GM21717 (cell line): ENCODE measurements around the gene GRIN2D.

Source experiments
- ATAC-seq: cut with Tn5 transposase; IDR thresholded peaks from one replicate; pipeline ENCODE4 v1.9.1; 2021; ENCODE audit warnings: mild to moderate bottlenecking, moderate library complexity; ENCODE audit not compliant: unreplicated experiment

GRIN2D gene

GRCh38 chr19:48441360-48442050 lies 48.0 kb downstream of the GRIN2D start:
- no peak for ATAC-seq

DNA sequence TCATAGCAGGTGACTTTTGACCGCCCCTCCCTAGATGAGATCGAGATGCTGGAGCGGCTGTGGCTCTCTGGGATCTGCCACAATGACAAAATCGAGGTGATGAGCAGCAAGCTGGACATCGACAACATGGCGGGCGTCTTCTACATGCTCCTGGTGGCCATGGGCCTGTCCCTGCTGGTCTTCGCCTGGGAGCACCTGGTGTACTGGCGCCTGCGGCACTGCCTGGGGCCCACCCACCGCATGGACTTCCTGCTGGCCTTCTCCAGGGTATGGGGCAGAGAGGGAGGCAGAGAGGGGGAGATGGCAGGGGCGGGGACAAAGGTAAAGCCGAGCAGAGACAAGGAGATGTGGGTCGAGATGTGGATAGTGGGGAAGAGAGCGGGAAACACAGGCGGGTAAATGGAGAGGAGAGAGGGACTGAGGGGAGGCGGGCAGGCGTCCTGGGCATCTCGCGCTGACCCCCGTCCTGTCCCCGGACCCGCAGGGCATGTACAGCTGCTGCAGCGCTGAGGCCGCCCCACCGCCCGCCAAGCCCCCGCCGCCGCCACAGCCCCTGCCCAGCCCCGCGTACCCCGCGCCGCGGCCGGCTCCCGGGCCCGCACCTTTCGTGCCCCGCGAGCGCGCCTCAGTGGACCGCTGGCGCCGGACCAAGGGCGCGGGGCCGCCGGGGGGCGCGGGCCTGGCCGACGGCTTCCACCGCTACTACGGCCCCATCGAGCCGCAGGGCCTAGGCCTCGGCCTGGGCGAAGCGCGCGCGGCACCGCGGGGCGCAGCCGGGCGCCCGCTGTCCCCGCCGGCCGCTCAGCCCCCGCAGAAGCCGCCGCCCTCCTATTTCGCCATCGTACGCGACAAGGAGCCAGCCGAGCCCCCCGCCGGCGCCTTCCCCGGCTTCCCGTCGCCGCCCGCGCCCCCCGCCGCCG lies 48.9 kb downstream of the GRIN2D start:
- ATAC-seq, result no peak

DNA sequence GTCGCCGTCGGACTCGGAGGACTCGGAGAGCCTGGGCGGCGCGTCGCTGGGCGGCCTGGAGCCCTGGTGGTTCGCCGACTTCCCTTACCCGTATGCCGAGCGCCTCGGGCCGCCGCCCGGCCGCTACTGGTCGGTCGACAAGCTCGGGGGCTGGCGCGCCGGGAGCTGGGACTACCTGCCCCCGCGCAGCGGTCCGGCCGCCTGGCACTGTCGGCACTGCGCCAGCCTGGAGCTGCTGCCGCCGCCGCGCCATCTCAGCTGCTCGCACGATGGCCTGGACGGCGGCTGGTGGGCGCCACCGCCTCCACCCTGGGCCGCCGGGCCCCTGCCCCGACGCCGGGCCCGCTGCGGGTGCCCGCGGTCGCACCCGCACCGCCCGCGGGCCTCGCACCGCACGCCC lies 49.8 kb downstream of the GRIN2D start:
- no peak for ATAC-seq
